ENCODE results near the gene TLR7.

The TLR7 gene

DNA sequence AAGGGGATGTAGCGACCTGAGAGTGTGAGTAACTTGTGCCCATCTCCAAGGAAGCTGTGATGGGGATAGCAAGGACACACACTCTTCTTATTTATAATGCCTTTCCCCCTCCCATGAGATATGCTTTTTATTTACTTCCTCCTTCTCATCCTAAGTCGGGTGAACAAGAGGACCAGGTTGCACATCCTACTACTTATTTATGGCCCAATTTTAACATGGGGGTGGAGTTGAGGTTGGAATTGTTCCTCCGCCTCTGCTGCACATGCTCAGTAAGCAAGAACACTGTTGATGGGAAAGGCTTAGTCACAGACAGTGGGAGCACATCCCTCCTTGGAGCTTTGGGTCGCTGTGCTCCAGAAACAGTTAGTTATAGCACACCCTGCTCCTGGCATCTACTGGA lies 24.3 kb downstream of the TLR7 start:
- DNase-seq (ENCODE audit: low read depth in 2 of 2): no peak

GRCh38 chrX:12891915-12892506 lies 25.1 kb downstream of the TLR7 start:
- no peak for DNase-seq (ENCODE audit: low read depth in 2 of 2)

- no peak for DNase-seq (ENCODE audit: low read depth in 2 of 2)
Observed at GRCh38 chrX:12892716-12893115, 25.8 kb downstream of the TLR7 start.

- DNase-seq (ENCODE audit: low read depth in 2 of 2): no peak
Observed at GRCh38 chrX:12894074-12895030, 27.5 kb downstream of the TLR7 start.

- DNase-seq (ENCODE audit: low read depth in 2 of 2): no peak
Observed at GRCh38 chrX:12895866-12896265, 29.0 kb downstream of the TLR7 start.

DNA sequence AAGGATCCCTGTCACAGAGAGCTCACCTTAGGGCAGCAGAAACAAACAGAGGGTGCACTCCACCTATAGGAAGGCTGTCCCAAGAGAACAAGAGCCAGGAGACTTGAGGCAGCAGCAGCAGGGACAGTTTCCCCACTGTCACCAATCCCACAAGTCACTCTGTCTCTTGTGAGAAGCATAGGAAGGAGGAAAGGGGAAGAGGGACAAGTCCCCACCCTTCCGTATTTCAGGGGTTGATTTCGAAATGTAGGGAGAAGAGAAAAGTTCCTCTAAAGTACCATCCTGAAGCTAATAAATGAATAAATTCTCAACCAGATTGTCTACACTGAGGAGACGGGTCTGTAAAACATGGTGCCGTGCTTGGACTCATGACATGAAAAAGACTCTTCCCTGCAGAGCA lies 30.1 kb downstream of the TLR7 start:
- DNase-seq (ENCODE audit: low read depth in 2 of 2): no peak

DNA sequence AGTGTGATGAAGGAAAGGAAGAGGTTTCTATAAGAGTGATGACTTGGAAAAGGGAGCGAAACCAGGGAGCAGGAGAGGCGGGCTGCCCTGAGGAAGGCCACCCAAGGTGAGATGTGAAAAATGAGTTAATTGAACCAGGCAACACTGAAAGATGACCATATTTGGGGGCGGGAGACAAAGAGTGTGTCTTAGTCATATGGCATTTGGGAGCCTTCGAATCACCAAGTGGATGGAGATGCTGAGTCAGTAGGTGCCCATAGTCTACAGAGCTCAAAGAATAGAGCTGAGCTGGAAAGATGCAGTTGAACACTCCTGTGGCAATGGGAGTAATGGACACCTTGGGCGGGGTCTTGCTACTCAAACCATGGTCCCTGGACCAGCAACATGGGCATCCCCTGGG lies 31.2 kb downstream of the TLR7 start:
- DNase-seq (ENCODE audit: low read depth in 2 of 2): no peak

- no peak for DNase-seq (ENCODE audit: low read depth in 2 of 2)
Observed at GRCh38 chrX:12899506-12899905, 32.6 kb downstream of the TLR7 start.

GRCh38 chrX:12901486-12901885 lies 34.6 kb downstream of the TLR7 start:
- peak; percentile 10 to 16 for DNase-seq (ENCODE audit: low read depth in 2 of 2)

DNA sequence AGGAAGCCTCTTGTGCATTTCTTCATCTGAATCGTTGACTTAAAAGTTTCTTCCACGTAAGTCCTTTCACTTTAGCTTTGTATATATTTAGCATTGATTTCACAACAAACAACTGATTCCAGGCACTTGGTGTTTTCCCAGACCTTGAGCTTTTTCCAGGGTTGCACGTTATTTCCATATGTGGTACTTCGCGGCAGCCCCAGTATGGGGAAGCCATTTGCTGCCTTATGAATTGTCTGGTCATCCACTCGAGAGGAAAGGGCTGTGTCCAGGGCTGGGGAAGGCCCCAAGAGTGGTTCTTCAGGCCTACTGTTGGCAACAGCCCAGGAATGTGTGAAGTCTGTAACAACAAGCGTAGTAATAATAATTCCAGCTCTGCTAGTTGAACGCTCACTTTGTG lies 36.8 kb downstream of the TLR7 start:
- no peak for DNase-seq (ENCODE audit: low read depth in 2 of 2)

DNA sequence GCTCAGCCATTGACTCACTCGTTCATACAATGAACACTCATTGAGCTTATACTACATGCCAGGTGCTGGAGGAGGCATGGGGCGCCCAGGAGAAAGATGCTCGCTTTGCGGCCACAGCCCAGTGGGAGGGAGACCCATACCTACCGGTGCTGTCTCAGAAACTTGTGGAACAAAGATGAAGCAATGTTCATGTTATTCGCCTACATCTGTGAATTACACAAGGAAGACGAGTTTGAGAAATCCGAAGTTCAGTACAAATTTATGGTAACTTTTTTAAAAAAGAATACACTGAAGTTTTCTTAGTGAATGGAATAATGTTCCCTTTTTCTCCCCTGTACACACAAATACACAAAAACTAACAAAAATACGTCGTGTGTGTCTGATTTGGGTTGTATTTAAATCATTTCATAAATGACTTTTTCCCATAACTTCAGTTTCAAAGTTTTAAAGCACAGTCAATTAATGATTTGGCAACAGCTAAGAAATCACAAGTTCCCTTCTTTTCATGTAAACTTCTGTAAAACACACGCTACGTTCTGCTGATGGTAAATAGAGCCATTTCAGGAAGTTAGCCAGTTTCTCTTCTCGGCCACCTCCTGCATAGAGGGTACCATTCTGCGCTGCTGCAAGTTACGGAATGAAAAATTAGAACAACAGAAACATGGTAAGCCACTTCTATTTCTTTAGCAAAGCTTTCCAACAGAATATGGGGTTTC lies 39.3 kb downstream of the TLR7 start, which contains the start of gene TLR8:
Gene TLR8 (plus strand): TSS at position 575 of the 716 bp plus-strand sequence. CDS start 87 bp downstream, at position 662.
- DNase-seq (ENCODE audit: low read depth in 2 of 2): no peak

GRCh38 chrX:12910423-12911121 lies 43.7 kb downstream of the TLR7 start:
- DNase-seq (ENCODE audit: low read depth in 2 of 2): no peak

DNA sequence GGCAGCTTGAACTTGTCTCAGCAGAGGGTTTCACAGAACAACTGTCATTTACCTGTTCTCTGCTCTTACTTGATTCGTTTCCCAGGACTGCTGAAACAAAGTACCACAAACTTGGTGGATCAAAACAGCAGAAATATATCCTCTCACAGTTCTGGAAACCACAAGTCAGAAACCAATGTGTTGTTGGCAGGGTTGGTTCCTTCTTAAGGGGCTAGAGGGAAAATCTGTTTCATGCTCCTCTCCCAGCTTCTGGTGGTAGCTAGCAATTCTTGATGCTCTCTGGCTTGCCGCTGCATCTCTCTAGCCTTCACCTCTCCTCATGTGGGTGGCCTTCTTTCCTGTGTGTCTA lies 44.2 kb downstream of the TLR7 start:
- DNase-seq (ENCODE audit: low read depth in 2 of 2): no peak

DNA sequence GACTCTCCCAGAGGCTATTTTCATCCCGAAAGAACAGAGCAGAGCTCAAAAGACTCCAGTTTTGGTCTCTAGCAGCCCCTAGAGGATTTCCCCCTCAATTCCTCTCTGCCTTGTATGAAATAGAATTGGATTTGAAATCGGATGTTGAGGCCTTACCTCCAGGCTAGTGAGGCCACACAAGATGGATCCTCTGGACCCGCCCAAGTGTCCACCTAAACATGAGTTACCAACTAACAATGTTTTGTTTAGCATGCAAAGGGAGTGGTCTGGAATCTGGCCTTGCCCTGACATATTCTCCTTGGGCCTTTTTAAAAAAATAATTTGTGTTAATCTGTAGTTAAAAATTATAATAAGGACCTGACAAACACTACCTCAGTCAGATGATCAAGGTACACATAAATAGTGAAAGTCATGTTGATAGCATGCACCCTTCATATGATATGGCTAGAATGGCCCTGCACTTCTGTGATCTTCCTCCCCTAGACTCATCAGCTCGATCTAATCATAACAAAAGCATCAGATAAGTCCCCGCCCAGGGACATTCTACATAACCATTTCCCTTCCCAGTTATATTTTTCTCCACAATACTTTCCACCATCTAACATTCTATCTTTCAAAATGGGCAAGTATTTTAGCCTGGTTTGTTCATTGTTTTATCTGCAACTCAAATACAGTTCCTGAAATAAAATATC lies 46.1 kb downstream of the TLR7 start:
- DNase-seq (ENCODE audit: low read depth in 2 of 2): no peak

DNA sequence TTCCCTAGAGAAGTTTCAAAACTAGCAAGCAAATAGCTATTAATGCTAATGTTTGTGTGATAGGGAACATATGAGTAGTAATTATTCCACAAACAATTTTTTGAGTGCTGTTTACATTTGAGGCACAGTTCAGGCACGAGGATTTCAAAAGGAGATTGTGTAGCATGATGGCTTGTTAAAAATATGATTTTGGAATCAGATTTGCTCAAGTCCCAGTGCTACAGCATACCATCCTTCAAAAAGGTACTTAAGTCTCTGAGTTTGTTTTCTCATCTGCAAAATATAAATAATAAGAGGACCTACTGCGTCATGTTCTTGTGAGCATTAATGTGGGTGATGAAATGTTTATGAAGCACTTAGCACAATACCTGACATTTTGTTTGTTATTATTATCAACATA lies 50.9 kb downstream of the TLR7 start:
- no peak for DNase-seq (ENCODE audit: low read depth in 2 of 2)

GRCh38 chrX:12919051-12919450 lies 52.2 kb downstream of the TLR7 start:
- no peak for DNase-seq (ENCODE audit: low read depth in 2 of 2)

DNA sequence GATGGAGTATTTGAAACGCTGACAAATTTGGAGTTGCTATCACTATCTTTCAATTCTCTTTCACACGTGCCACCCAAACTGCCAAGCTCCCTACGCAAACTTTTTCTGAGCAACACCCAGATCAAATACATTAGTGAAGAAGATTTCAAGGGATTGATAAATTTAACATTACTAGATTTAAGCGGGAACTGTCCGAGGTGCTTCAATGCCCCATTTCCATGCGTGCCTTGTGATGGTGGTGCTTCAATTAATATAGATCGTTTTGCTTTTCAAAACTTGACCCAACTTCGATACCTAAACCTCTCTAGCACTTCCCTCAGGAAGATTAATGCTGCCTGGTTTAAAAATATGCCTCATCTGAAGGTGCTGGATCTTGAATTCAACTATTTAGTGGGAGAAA lies 52.7 kb downstream of the TLR7 start:
- DNase-seq (ENCODE audit: low read depth in 2 of 2): no peak

GRCh38 chrX:12920990-12921389 lies 54.1 kb downstream of the TLR7 start:
- no peak for DNase-seq (ENCODE audit: low read depth in 2 of 2)

DNA sequence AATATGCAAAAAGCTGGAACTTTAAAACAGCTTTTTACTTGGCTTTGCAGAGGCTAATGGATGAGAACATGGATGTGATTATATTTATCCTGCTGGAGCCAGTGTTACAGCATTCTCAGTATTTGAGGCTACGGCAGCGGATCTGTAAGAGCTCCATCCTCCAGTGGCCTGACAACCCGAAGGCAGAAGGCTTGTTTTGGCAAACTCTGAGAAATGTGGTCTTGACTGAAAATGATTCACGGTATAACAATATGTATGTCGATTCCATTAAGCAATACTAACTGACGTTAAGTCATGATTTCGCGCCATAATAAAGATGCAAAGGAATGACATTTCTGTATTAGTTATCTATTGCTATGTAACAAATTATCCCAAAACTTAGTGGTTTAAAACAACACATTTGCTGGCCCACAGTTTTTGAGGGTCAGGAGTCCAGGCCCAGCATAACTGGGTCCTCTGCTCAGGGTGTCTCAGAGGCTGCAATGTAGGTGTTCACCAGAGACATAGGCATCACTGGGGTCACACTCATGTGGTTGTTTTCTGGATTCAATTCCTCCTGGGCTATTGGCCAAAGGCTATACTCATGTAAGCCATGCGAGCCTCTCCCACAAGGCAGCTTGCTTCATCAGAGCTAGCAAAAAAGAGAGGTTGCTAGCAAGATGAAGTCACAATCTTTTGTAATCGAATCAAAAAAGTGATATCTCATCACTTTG lies 55.2 kb downstream of the TLR7 start:
- DNase-seq (ENCODE audit: low read depth in 2 of 2): no peak

DNA sequence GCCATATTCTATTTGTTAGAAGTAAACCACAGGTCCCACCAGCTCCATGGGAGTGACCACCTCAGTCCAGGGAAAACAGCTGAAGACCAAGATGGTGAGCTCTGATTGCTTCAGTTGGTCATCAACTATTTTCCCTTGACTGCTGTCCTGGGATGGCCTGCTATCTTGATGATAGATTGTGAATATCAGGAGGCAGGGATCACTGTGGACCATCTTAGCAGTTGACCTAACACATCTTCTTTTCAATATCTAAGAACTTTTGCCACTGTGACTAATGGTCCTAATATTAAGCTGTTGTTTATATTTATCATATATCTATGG lies 55.7 kb downstream of the TLR7 start:
- no peak for DNase-seq (ENCODE audit: low read depth in 2 of 2)

GRCh38 chrX:12929701-12930100 lies 62.8 kb downstream of the TLR7 start:
- DNase-seq (ENCODE audit: low read depth in 2 of 2): no peak
